Suprapubic skin (tissue), 4 donors: ENCODE measurements around the gene HOXB6. TPM values are rescaled to one million over a fixed set of nuclear protein-coding genes. Genes with fewer than 3 reads are reported as not detected.

Experiments used
- DNase-seq, 2 donors: peaks; one replicate each; pipeline ENCODE4 v3.0.0-alpha.2; 2019; ENCODE audit warnings: low spot score in 2 of 2
- H3K27ac ChIP-seq: fragments of 200-600 bp; sonication (generic); one replicate; pipeline ENCODE4 v1.5.1; 2019
- H3K27me3 ChIP-seq: fragments of 200-600 bp; sonication (generic); one replicate; pipeline ENCODE4 v1.5.1; 2019
- H3K36me3 ChIP-seq: fragments of 200-600 bp; sonication (generic); one replicate; pipeline ENCODE4 v1.5.1; 2019
- H3K4me1 ChIP-seq: fragments of 200-600 bp; sonication (generic); one replicate; pipeline ENCODE4 v1.5.1; 2019
- H3K4me3 ChIP-seq: fragments of 200-600 bp; sonication (generic); one replicate; pipeline ENCODE4 v1.5.1; 2019; ENCODE audit warnings: mild to moderate bottlenecking
- H3K9me3 ChIP-seq: fragments of 200-600 bp; sonication (generic); one replicate; pipeline ENCODE4 v1.5.1; 2019
- EP300 ChIP-seq: sonication (generic); formaldehyde crosslinking; IDR thresholded peaks from one replicate; pipeline ENCODE4 v1.6.1; 2017; ENCODE audit warnings: antibody characterized with exemption
- POLR2A ChIP-seq, 2 donors: fragments of 450-650 bp; IDR thresholded peaks; one replicate each; pipeline ENCODE4 v1.6.1; 2017; ENCODE audit warnings: antibody characterized with exemption in 2 of 2, mild to moderate bottlenecking in 2 of 2, moderate library complexity in 2 of 2
- POLR2AphosphoS5 ChIP-seq, 3 donors: sonication (generic); formaldehyde crosslinking; IDR thresholded peaks; one replicate each; pipeline ENCODE4 v1.6.1; 2017; ENCODE audit warnings: antibody characterized with exemption in 3 of 3
- WGBS: methylation state at CpG from one replicate; pipeline ENCODE4 v1.1.5; 2018; 5-methylcytosine and 5-hydroxymethylcytosine counted together
- total RNA-seq, 4 donors: library from RNA; depleted of rRNA; stranded (reverse); fragments of >200 nt; gene quantifications; one replicate each; pipeline ENCODE4 v1.1.0, GENCODE V29; 2016
- TF ChIP-seq, protein P1 (sequence below), 2 donors: fragments of 200-600 bp in 1 of 2; fragments of 450-650 bp in 1 of 2; sonication (generic) in 1 of 2; IDR thresholded peaks; one replicate each; pipeline ENCODE4 v1.5.1; 2016 to 2019; ENCODE audit warnings: antibody characterized with exemption in 2 of 2, mild to moderate bottlenecking in 1 of 2, moderate library complexity in 1 of 2

The HOXB6 gene
- total RNA-seq, 4 donors from 2014 or later = 0.39 to 4.5 (median 1.3) TPM; not detected in 1

DNA sequence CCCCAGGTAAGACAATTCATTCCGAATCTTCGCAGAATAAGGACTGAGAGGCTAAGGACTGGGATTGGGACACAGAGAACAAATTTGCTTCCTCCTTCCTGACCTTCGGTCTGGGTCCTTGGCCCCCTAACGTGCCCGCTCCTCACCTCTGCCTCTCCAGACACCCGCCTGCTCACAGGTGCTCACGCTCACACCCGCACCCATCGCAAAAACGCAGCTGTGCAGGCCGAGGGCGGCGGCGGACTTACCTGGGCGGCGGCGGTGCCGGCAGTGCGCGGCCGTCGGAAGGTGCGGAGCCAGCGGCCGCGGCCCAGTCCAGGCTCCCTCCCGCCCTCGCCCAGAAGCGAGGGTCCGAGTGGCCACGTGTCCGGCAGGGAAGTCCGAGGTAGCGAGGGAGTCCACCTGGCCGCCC is 28.5 kb upstream of the HOXB6 start:
- 40% methylated on average over 13 of the region's 35 CpGs for WGBS
- Histone ChIP-seq H3K9me3 (no peaks in the 10 kb centered on the region), H3K4me1 (peaks cover 12% of the 10 kb centered on the region), H3K27ac (no peak overlapping the region), H3K36me3 (no peaks in the 10 kb centered on the region), H3K4me3 (peak overlapping the region; percentile 13), H3K27me3 (peaks cover 100% of the 10 kb centered on the region)
- TF ChIP-seq POLR2A (IDR thresholded peaks at IDR 0.05) (no peak), EP300 (no peak), POLR2AphosphoS5 (IDR thresholded peaks at IDR 0.05) (no peak)
- TF ChIP-seq, protein P1, sequence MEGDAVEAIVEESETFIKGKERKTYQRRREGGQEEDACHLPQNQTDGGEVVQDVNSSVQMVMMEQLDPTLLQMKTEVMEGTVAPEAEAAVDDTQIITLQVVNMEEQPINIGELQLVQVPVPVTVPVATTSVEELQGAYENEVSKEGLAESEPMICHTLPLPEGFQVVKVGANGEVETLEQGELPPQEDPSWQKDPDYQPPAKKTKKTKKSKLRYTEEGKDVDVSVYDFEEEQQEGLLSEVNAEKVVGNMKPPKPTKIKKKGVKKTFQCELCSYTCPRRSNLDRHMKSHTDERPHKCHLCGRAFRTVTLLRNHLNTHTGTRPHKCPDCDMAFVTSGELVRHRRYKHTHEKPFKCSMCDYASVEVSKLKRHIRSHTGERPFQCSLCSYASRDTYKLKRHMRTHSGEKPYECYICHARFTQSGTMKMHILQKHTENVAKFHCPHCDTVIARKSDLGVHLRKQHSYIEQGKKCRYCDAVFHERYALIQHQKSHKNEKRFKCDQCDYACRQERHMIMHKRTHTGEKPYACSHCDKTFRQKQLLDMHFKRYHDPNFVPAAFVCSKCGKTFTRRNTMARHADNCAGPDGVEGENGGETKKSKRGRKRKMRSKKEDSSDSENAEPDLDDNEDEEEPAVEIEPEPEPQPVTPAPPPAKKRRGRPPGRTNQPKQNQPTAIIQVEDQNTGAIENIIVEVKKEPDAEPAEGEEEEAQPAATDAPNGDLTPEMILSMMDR (IDR thresholded peaks at IDR 0.05) = no peak
- DNase-seq = peak in 1 of 2 donors; percentile 38

DNA sequence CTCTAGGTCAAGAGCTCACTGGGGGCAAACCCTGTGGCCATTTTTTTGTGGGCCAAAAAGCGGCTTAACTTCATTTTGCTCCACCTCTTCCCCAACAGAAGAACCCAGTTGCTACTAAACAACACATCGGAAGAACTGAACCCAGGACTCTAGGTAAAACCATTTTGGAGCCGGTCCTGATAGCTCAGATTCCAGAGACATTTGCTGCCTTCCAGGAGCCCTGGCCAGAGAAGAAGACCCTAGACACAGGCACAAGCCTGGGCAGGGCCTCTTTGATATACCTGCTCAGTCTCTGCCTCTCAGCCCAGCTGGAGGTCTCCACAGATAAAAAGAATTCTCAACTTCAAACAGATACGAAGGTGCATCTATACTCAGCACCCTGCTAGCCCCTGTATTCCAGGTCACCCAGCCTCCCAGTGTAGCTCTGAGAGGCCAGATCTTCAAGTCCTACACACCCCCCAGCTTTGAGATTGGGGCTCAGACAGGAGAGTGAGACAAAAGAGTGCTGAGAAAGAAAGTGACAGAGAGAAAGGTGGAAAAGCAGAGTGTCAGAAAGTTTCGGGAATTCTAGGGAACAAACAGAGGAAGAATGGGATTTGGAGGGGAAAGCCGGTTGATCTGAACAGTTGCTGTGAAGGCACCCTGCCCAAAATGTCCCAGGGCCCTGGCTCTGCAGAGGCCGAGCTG is 27.9 kb upstream of the HOXB6 start:
- Histone ChIP-seq H3K27me3 (peaks cover 100% of the 10 kb centered on the region), H3K27ac (no peak overlapping the region), H3K4me3 (no peak overlapping the region), H3K36me3 (no peaks in the 10 kb centered on the region), H3K4me1 (peaks cover 12% of the 10 kb centered on the region), H3K9me3 (no peaks in the 10 kb centered on the region)
- WGBS = 84% methylated on average over 7 of the region's 7 CpGs
- peak in 1 of 2 donors; percentile 21 for DNase-seq
- TF ChIP-seq POLR2A (IDR thresholded peaks at IDR 0.05) (no peak), EP300 (no peak), POLR2AphosphoS5 (IDR thresholded peaks at IDR 0.05) (no peak)
- TF ChIP-seq, protein P1 (IDR thresholded peaks at IDR 0.05) = no peak

DNA sequence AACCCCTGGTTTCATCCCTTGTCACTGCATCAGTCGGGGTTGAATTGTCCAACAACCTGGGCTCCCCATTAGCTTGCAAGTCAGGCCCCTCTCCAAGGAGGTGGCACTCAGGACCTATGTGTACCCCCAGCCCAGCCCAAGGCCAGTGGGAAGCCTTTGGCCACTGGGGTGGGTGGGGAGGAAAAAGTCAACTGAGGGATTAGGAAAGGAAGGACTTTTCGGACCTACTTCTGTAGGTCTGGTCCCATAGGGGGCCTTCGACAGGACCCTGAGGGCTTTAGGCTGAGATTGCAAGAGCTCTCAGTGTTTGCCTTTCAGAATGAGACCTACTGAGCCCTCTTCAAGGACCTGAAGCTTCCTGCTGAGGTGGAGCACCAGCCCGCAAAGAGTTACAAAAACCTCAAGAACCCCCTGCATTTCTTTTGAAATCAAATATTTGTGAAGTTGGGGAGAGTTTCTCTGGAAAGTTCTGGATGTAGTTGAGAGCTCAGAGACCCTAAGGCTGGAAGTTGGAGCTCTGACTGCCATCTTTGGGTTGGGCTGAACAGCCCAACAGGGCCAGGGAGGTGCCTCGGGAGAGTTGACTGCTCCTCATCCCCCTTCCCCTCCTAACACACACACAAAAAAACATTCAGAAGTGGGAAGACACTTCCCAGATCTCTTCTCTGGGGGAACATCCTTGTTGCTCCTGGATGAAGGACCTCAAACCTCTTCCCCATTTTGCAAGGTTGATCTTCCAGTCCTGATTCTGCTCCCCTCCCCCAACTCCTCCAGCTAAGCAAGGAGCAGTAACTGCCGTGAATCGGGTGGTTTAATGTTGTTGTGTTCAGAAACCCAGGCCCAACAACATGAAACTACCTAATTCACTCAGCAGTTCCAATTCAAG is 27.1 kb upstream of the HOXB6 start:
- Histone ChIP-seq H3K4me1 (peaks cover 13% of the 10 kb centered on the region), H3K27ac (no peak overlapping the region), H3K36me3 (no peaks in the 10 kb centered on the region), H3K9me3 (no peaks in the 10 kb centered on the region), H3K27me3 (peaks cover 100% of the 10 kb centered on the region), H3K4me3 (no peak overlapping the region)
- TF ChIP-seq EP300 (no peak), POLR2A (IDR thresholded peaks at IDR 0.05) (no peak), POLR2AphosphoS5 (IDR thresholded peaks at IDR 0.05) (no peak)
- TF ChIP-seq, protein P1 (IDR thresholded peaks at IDR 0.05) = no peak
- peak in 1 of 2 donors; percentile 43 for DNase-seq
- WGBS = 77% methylated on average over 5 of the region's 7 CpGs

DNA sequence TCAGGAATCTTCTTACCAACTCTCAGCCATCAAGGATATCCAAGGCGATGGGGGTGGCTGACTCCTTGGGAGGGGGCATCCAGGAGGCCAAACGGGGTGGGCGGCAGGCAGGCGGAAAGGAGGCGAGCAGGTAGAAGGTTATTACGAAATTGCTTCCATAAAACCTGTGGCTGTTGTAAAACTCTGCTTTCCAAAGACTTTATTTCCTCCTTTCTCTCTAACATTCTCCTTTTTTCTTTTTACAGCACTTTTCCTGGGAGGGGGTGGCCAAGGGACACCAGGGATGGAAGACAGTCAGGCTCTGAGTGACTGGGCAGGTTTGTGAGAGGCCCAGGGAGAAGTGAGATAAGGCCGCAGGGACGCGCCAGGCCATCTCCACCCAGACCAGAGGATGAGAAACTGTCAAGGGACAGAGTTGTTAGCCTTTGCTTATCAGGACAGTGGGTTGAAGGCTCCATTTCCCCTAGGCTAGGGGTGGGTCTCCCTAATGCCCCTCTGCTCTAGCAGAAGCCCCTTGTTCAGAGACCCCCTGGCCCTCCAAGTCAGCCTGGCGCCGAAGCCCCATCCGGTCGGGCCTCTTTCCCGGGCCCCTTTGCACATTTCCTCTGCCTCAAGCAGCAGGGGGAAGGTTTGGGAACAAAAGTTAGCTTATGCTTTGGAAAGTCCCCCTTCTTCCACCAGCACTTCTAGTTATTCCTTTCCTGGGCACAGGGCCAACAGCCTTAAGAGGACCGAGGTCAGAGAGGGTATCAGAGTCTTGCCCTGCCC is 26.3 kb upstream of the HOXB6 start:
- no peaks in the 10 kb centered on the region for H3K9me3 ChIP-seq
- H3K4me3 ChIP-seq = no peak overlapping the region
- H3K27me3 ChIP-seq = peaks cover 100% of the 10 kb centered on the region
- TF ChIP-seq POLR2AphosphoS5 (IDR thresholded peaks at IDR 0.05) (no peak), POLR2A (IDR thresholded peaks at IDR 0.05) (no peak), EP300 (no peak)
- TF ChIP-seq, protein P1 (IDR thresholded peaks at IDR 0.05) = no peak
- peaks cover 19% of the 10 kb centered on the region for H3K4me1 ChIP-seq
- no peak overlapping the region for H3K27ac ChIP-seq
- WGBS = 60% methylated on average over 10 of the region's 15 CpGs
- no peak for DNase-seq
- H3K36me3 ChIP-seq = no peaks in the 10 kb centered on the region
